HG03442 (cell line): ENCODE results near the gene BEAN1.

ENCODE experiments used
- ATAC-seq: cut with Tn5 transposase; IDR thresholded peaks from one replicate; pipeline ENCODE4 v1.9.1; 2021; ENCODE audit warnings: mild to moderate bottlenecking, moderate library complexity; ENCODE audit not compliant: unreplicated experiment

The BEAN1 gene

GRCh38 chr16:66517586-66518263 lies 90.6 kb downstream of the BEAN1 start:
- no peak for ATAC-seq

- ATAC-seq: no peak
These were observed 92.6 kb downstream of the BEAN1 start for GRCh38 chr16:66519482-66520373.

GRCh38 chr16:66520406-66521170 lies 93.5 kb downstream of the BEAN1 start:
- no peak for ATAC-seq

GRCh38 chr16:66521252-66521713 lies 94.2 kb downstream of the BEAN1 start:
- ATAC-seq: no peak

- ATAC-seq: peak; percentile 62
These were observed 95.1 kb downstream of the BEAN1 start for GRCh38 chr16:66521951-66522771.

GRCh38 chr16:66522816-66523590 lies 95.9 kb downstream of the BEAN1 start:
- ATAC-seq: no peak

- peak; percentile 34 for ATAC-seq
These were observed 96.8 kb downstream of the BEAN1 start for GRCh38 chr16:66523861-66524354.

GRCh38 chr16:66524601-66525164 lies 97.6 kb downstream of the BEAN1 start:
- ATAC-seq: peak; percentile 59

GRCh38 chr16:66525396-66526180 lies 98.5 kb downstream of the BEAN1 start:
- ATAC-seq: no peak

GRCh38 chr16:66528294-66528693 lies 101.2 kb downstream of the BEAN1 start:
- ATAC-seq: no peak

GRCh38 chr16:66529475-66529874 lies 102.4 kb downstream of the BEAN1 start:
- ATAC-seq: no peak
